NOMO-1 (cell line): ENCODE results near the gene STK10.
"Not testable (repeated sequence)": the region's sequence is repeated elsewhere in the genome, so short reads cannot be mapped to it uniquely, and the experiment has no call there.

ENCODE experiments used
- DNase-seq, 2 experiments: peaks; one replicate each; lab custom pipeline; 2025; ENCODE audit not compliant: unreplicated experiment in 2 of 2; lab: John Stamatoyannopoulos, UW

STK10 gene

GRCh38 chr5:172188033-172188892 lies at the start of gene STK10:
STK10 (minus strand) TSS chr5:172188224; CDS start chr5:172188042, 182 bp downstream.
- peak; percentile 89 to 94 for DNase-seq

GRCh38 chr5:172235827-172236736 lies 48.1 kb upstream of the STK10 start:
- DNase-seq, result no peak

GRCh38 chr5:172235132-172235780 lies 47.2 kb upstream of the STK10 start:
- DNase-seq, result peak; percentile 2 to 60

DNA sequence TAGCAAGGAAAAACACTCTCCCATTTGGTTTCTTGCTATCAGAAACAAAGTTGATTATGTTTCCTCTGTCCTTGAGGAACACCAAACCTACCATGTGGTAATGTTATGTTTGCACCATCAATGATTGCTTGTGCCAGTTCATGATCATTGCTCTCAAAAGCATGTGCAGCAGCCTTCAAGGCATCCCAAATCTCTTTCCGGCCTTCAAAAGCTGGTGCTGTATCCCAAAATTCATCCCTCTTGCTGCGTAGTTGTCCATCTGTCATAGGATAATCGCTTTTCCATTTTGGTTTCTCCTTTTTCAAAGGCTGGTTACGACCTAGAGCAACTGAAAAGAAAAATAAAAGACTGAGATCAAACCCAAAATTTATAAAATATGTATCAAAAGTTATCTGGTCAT lies 46.0 kb upstream of the STK10 start:
- no peak for DNase-seq

GRCh38 chr5:172229904-172230303 lies 41.9 kb upstream of the STK10 start:
- no peak for DNase-seq

DNA sequence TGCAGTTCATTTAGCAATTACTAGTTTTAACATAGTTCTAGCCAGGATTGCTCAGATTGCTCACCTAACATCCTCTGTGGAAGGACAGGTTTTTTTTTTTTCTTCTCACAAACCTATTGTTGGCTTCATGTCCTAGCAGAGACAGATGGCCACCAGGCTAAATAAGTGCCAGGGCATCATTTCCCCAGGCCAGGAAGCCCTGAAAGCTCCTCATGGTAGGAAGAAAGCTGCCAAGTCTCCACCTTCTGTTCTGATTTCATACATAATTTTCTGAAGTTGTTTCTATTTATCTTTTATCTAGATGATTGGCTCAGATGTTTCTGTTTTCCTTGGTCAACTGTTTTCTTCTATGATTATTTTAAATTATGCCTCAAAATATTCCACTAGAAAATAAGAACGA lies 37.0 kb upstream of the STK10 start:
- no peak for DNase-seq

- no peak for DNase-seq
Measured at GRCh38 chr5:172223901-172224873, 36.2 kb upstream of the STK10 start.

- DNase-seq, result no peak
Measured at GRCh38 chr5:172219296-172219695, 31.3 kb upstream of the STK10 start.

DNA sequence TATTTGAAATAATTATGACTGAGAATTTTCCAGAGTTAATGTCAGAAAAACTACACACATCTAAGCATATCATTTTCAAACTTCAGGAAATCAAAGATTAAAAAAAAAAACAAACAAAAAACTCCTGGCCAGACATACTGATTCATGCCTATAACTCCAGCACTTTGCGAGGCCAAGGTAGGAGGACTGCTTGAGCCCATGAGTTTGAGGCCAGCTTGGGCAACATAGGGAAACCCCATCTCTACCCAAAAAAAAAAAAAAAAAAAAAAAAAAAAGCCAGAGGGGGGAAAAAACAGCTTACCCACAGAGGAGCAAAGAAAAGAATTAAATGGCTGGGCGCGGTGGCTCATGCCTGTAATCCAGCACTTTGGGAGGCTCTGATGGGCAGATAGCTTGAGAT lies 28.3 kb upstream of the STK10 start:
- no peak for DNase-seq

- DNase-seq, result no peak
Measured at GRCh38 chr5:172213126-172213525, 25.1 kb upstream of the STK10 start.

- DNase-seq, result no peak
Measured at GRCh38 chr5:172211676-172212075, 23.7 kb upstream of the STK10 start.

- no peak for DNase-seq
Measured at GRCh38 chr5:172209714-172210113, 21.7 kb upstream of the STK10 start.

DNA sequence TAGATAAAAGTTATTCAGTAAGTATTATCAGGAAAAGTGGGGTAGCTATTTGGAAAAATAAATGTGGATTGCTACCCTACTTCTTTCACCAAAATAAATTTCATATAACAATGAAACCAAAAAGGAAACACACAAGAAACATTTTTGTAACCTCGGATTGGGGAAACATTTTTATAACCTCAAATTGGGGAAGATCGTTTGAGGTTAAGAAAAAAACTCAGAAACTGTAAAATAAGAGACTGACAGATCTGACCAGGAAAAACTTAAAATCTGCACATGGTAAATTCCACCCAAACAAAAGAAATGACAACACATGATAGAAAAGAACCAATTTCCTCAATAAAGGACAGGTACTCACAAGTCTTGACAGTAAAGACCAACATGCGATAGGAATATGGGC lies 19.5 kb upstream of the STK10 start:
- DNase-seq, result peak; percentile 13 to 65

GRCh38 chr5:172205984-172206383 lies 18.0 kb upstream of the STK10 start:
- not testable (repeated sequence) for DNase-seq

- peak in 1 of 2 experiments; percentile 50 for DNase-seq
Measured at GRCh38 chr5:172200476-172200875, 12.5 kb upstream of the STK10 start.

GRCh38 chr5:172199446-172199845 lies 11.4 kb upstream of the STK10 start:
- no peak for DNase-seq

DNA sequence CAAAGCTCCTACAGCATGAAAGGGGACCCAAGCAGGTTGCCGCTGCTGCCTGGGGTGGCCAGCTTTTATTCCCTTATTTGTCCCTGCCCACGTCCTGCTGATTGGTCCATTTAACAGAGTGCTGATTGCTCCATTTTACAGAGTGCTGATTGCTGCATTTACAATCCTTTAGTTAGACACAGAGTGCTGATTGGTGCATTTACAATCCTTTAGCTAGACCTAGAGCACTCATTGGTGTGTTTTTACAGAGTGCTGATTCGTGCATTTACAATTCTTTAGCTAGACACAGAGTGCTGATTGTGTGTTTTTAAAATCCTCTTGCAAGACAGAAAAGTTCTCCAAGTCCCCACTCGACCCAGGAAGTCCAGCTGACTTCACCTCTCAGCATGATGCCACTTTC lies 9.8 kb upstream of the STK10 start:
- not testable (repeated sequence) for DNase-seq

DNA sequence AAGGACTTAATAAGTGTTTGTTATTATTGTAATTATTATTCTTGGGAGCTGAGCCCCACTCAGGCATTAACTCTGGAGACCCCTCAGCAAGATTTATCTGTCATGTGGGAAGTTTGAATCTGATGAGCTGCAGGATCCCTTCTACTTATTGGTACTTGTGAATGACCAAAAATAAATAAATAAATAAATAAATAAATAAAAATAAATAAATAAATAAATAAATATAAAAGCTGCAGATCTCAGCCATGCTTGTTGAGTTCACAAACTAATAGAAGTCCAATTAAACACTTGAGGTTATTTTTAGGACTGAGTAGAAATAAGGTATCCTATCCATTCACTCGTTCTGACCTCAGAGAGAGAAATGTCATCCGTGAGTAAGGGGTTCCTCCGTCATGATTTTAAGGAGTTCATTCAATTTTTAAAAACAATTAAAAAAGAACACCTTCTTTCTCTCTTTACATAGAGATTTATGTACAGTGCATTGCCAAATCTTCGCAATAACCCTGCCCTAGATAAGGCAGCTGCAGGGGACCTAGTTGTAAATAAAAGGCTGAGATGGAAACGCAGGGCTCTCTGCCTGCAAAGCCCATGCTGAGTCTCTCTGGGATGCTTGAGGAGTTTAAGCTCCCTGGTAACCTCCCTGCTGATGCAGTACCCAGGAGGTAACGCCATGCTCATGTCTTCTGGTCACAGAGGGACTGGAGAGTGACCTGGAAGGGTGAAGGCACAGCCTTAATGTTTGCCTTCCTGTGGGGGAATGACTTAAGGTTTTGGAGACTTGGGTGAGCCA lies 7.2 kb upstream of the STK10 start:
- no peak for DNase-seq

DNA sequence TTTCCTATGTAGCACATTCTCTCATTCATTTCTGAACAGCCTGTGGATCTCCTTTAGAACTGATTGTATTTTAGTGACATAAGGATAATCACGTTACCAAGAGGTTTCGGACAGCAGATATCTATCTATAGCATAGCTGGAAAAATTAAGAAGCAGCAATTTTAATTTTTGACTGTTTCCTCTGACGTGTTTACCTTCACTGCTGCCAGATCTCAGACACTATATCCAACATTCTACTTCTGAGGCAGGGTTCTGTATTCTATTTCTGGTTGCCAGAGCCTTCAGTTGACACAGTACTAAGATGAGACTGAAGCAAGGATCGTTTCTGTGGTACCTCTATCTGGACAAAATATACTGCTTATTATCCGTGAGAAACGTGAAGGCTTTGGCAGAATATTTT lies 5.8 kb upstream of the STK10 start, which contains the start of gene EFCAB9:
EFCAB9 (plus strand) TSS at position 301 of the 400 bp plus-strand sequence; CDS start at position 302, 1 bp downstream.
- DNase-seq, result no peak
